ENCODE data around the gene AMBP. TPM values are rescaled to one million over a fixed set of nuclear protein-coding genes. Genes with fewer than 3 reads are reported as not detected.

AMBP gene
- total RNA-seq, 1 donor from 2014 or later = 1.0 TPM

DNA sequence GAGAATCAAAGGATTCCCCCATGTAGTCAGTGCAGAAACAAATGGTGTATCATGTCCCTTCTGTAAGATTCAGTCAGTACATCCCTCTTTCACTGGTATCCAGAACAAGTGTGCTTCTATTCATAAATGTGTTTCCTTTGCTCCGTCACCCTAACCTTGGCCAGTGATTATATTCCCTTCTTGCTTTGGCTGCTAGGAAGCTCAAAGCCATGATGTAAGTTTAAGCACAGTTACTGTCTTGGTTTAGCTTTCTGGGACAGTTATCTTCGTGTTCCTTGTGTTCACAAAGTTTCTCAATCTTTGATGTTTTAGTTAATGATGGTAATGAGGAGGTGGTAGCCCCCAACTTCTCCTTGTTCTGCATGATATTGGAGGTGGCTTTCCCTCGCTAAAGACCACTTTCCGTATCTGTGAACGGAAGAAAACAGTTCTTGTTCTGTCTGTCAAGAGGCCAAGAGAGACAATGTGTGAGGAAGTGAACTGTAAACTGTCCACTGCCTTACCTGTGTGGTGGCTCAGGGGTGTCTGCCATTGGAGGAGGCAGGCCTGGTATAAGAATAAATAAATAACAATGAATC lies 2.2 kb upstream of the AMBP start:
- H3K27me3 ChIP-seq (ENCODE audit: low read depth) = no peaks in the 10 kb centered on the region
- H3K9me3 ChIP-seq = no peaks in the 10 kb centered on the region
- ATAC-seq (peak in 1 of 2 donors; percentile 25), DNase-seq (no peak)
- TF ChIP-seq, protein P1, sequence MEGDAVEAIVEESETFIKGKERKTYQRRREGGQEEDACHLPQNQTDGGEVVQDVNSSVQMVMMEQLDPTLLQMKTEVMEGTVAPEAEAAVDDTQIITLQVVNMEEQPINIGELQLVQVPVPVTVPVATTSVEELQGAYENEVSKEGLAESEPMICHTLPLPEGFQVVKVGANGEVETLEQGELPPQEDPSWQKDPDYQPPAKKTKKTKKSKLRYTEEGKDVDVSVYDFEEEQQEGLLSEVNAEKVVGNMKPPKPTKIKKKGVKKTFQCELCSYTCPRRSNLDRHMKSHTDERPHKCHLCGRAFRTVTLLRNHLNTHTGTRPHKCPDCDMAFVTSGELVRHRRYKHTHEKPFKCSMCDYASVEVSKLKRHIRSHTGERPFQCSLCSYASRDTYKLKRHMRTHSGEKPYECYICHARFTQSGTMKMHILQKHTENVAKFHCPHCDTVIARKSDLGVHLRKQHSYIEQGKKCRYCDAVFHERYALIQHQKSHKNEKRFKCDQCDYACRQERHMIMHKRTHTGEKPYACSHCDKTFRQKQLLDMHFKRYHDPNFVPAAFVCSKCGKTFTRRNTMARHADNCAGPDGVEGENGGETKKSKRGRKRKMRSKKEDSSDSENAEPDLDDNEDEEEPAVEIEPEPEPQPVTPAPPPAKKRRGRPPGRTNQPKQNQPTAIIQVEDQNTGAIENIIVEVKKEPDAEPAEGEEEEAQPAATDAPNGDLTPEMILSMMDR (IDR thresholded peaks at IDR 0.05) = no peak
- H3K27ac ChIP-seq = peak overlapping the region; percentile 18
- H3K4me3 ChIP-seq = no peak overlapping the region
- intact Hi-C loops (cut with DNase I) = no loop called here
- H3K36me3 ChIP-seq = no peaks in the 10 kb centered on the region
- peaks cover 35% of the 10 kb centered on the region for H3K4me1 ChIP-seq

DNA sequence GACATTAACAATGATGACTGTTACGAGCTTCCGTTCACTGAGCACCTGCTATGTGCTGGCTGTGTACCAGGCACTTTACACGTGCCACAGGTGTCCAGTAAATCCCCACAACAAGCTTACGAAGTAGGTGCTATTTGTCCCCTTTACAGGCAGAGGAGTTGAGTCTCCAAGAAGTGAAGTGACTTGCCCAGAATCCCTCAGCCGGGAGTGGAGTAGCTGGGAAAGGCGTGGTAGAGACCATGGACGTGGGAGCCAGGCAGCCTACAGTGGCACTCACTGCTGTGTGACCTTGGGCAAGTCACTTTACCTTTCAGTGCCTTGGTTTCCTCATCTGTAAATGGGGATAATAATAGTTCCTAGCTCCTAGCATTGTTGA lies 669 bp upstream of the AMBP start:
- no peaks in the 10 kb centered on the region for H3K27me3 ChIP-seq (ENCODE audit: low read depth)
- H3K36me3 ChIP-seq = no peaks in the 10 kb centered on the region
- TF ChIP-seq, protein P1 (IDR thresholded peaks at IDR 0.05) = no peak
- ATAC-seq (no peak), DNase-seq (no peak)
- H3K4me3 ChIP-seq = no peak overlapping the region
- H3K27ac ChIP-seq = no peak overlapping the region
- intact Hi-C loops (cut with DNase I) = no loop called here
- H3K9me3 ChIP-seq = no peaks in the 10 kb centered on the region
- H3K4me1 ChIP-seq = peaks cover 35% of the 10 kb centered on the region

DNA sequence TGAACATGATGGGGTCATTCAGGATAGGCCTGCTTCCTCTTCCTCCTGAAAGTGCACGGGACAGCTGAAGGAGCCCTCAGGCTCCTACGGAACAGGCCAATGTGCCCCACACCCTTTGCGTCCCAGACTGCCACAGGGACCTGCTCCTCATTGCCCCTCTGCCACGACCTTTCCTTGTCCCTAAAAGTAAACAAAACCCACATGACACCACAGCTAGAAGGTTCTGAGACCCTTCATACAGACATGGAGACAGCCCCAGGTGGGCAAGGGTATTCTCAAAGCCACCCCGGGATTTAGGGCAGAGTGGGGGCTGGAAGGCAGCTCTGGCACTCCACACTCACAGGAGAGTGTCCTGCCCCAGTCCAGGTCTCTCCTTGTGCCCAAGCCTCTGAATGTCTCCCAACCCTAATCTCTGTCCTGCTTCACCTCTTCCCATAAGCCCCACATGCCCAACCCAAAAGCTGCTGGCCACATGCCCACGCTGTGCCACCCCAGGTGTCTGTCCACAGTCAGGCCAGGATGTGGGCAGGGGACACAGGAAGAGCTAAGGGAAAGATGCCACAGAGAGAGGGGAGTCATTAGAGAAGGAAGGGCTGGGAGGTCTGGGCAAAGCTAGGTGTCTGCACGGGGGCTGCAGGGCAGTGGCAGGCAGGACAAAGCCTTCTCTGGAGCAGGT lies 800 bp downstream of the AMBP start:
- TF ChIP-seq, protein P1 (IDR thresholded peaks at IDR 0.05) = no peak
- Histone ChIP-seq H3K27ac (no peak overlapping the region), H3K27me3 (ENCODE audit: low read depth) (no peaks in the 10 kb centered on the region), H3K9me3 (no peaks in the 10 kb centered on the region), H3K36me3 (no peaks in the 10 kb centered on the region), H3K4me3 (no peak overlapping the region), H3K4me1 (peaks cover 33% of the 10 kb centered on the region)
- no peak for DNase-seq
- ATAC-seq = no peak
- intact Hi-C loops (cut with DNase I) = no loop called here

DNA sequence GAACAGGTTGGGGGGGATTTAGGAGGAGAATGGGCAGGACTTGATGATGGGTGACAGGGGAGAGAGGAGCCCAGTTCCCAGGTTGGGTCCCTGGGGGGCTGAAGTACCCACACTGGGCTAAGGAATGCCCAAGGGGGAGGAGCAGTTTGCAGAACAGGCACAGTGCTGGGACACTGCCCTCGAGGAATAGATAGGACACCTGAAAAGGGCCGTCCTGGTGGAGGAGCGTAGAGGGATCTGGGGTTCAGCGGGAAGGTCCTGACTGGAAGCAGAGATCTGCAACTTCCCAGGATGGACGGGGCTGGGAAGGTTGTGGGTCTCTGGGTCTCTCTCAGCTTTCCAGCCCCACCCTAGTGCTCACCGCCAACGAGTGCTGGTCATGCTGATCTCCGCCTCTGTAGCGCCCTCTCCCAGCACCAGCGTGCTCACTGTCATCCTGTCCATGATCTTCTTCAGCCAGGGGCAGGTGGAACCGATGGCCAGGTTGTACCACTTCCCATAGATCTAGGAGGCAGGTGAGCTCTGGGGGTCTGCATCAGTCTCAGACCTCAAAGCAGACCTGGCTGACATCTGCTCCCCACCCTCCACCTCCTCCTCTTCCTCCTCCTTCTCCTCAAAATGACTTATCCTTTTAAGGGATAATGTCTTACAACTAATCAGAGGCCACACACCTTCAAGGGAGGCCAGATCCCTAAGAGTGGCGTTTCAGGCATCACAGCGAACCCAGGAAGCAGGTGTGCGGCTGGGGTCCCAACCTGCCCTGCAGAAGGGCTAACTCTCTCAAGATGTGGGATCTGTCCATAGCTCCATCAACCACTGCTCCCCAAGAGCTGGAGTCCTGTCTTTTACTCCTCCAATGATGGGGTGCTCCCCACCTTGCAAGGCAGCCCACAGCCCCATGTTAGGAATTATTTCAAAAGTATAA lies 1.6 kb downstream of the AMBP start:
- Histone ChIP-seq H3K4me1 (peaks cover 32% of the 10 kb centered on the region), H3K9me3 (no peaks in the 10 kb centered on the region), H3K36me3 (no peaks in the 10 kb centered on the region), H3K4me3 (no peak overlapping the region), H3K27me3 (ENCODE audit: low read depth) (no peaks in the 10 kb centered on the region), H3K27ac (no peak overlapping the region)
- DNase-seq = no peak
- intact Hi-C loops (cut with DNase I) = no loop called here
- ATAC-seq = no peak
- TF ChIP-seq, protein P1 (IDR thresholded peaks at IDR 0.05) = no peak

DNA sequence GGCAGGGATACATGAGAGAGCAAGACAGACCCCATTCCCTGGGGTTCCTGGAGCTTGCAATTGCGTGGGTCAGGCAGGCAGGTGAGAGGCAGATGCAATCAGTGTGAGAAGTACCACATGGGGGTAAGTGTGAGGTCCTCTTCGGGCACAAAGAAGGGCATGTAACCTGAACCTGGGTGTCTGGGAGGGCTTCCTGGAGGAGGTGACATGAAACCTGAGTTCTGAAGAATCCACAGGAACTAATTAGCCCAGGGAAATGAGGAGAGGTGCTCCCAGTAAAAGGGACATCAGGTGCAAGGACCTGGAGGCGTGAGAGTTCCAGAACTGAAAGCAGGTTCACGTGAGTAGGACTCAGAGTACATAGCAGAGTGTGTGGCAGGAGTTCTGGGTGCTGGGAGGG lies 2.5 kb downstream of the AMBP start:
- H3K9me3 ChIP-seq = no peaks in the 10 kb centered on the region
- H3K27me3 ChIP-seq (ENCODE audit: low read depth) = no peaks in the 10 kb centered on the region
- ATAC-seq (no peak), DNase-seq (no peak)
- H3K4me1 ChIP-seq = peaks cover 28% of the 10 kb centered on the region
- H3K36me3 ChIP-seq = no peaks in the 10 kb centered on the region
- H3K27ac ChIP-seq = no peak overlapping the region
- intact Hi-C loops (cut with DNase I) = no loop called here
- no peak overlapping the region for H3K4me3 ChIP-seq
- TF ChIP-seq, protein P1 (IDR thresholded peaks at IDR 0.05) = no peak
